ENCODE data around the gene FOXQ1. TPM values are rescaled to one million over a fixed set of nuclear protein-coding genes. Genes with fewer than 3 reads are reported as not detected.

The FOXQ1 gene
- total and polyA plus RNA-seq, 2 of the 13 experiments (the other 11 are each of a cell fraction or from before 2014, with no cell fraction given): 35.2 to 39.8 TPM

DNA sequence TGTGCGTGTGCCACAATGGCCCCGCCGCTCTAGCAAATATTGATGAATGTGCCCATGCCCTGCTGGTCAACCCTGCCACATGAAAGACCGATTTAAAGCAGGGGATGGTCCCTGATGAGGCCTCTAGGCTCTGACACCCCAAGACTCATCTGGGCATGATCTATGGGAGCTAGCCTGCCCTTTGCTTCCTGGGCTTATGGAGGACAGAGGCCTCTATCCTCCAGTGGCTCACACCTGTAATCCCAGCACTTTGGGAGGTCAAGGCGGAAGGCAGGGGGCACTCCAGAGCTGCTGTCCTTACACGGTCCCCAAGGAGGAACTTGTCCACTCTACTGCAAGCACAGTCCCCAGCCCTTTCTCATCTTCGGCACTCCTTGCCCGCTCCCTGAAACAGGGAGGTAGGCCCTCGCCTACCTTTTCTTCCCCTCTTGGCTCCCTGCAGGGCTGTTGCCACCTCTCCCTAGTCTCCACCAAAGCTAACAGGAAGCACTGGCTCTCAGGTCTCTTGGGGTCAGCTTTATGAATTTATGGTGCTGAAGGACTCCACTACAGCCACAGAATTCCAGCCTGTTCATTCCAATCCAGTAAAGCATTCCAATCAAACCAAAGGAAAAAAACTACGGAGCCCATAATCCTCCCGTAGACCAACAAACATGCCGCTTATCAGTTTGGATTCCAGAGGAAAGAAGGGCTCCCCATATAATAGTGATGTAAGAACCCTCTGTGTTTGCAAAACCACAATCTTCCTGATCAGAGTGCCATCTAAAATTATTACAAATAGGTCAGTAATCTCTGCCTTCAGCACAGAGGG is 48.7 kb upstream of the FOXQ1 start (continued):
- TF ChIP-seq, protein P1, sequence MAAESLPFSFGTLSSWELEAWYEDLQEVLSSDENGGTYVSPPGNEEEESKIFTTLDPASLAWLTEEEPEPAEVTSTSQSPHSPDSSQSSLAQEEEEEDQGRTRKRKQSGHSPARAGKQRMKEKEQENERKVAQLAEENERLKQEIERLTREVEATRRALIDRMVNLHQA (CRISPR knock-in tag; IDR thresholded peaks at IDR 0.05): no peak
- TF ChIP-seq RAD51 (IDR thresholded peaks at IDR 0.05; ENCODE audit: borderline replicate concordance) (no peak), ISL2 (CRISPR knock-in tag; IDR thresholded peaks at IDR 0.05) (no peak), KLF16 (CRISPR knock-in tag; IDR thresholded peaks at IDR 0.05) (no peak), ZNF784 (CRISPR knock-in tag; IDR thresholded peaks at IDR 0.05; ENCODE audit: borderline replicate concordance) (no peak; the same call in 1 of the 2 replicates), SNAPC4 (CRISPR knock-in tag; IDR thresholded peaks at IDR 0.05) (no peak), ZNF549 (CRISPR knock-in tag; IDR thresholded peaks at IDR 0.05) (no peak), KAT8 (CRISPR knock-in tag; IDR thresholded peaks at IDR 0.05) (no peak), ZNF446 (CRISPR knock-in tag; IDR thresholded peaks at IDR 0.05) (no peak), HNF4A (CRISPR knock-in tag; IDR thresholded peaks at IDR 0.05) (peak; percentile 6; the same call in 1 of the 2 replicates), RELA (CRISPR knock-in tag; IDR thresholded peaks at IDR 0.05) (no peak), THRA (CRISPR knock-in tag; IDR thresholded peaks at IDR 0.05; ENCODE audit: borderline replicate concordance) (peak; percentile 89), CENPT (CRISPR knock-in tag; IDR thresholded peaks at IDR 0.05; ENCODE audit: low read depth) (no peak)
- TF ChIP-seq, protein P2, sequence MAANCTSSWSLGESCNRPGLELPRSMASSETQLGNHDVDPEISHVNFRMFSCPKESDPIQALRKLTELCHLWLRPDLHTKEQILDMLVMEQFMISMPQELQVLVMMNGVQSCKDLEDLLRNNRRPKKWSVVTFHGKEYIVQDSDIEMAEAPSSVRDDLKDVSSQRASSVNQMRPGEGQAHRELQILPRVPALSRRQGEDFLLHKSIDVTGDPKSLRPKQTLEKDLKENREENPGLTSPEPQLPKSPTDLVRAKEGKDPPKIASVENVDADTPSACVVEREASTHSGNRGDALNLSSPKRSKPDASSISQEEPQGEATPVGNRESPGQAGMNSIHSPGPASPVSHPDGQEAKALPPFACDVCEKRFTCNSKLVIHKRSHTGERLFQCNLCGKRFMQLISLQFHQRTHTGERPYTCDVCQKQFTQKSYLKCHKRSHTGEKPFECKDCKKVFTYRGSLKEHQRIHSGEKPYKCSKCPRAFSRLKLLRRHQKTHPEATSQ (CRISPR knock-in tag; IDR thresholded peaks at IDR 0.05; ENCODE audit: borderline replicate concordance): no peak
- TF ChIP-seq, protein P3, sequence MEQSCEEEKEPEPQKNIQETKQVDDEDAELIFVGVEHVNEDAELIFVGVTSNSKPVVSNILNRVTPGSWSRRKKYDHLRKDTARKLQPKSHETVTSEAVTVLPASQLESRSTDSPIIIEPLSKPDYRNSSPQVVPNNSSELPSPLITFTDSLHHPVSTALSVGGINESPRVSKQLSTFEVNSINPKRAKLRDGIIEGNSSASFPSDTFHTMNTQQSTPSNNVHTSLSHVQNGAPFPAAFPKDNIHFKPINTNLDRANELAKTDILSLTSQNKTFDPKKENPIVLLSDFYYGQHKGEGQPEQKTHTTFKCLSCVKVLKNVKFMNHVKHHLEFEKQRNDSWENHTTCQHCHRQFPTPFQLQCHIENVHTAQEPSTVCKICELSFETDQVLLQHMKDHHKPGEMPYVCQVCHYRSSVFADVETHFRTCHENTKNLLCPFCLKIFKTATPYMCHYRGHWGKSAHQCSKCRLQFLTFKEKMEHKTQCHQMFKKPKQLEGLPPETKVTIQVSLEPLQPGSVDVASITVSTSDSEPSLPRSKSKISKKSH (CRISPR knock-in tag; IDR thresholded peaks at IDR 0.05; ENCODE audit: borderline replicate concordance): peak; percentile 85; the same call in 1 of the 2 replicates
